HCT116 (cell line): Measurements from ENCODE around the gene STON2.

ENCODE experiments used
- EGR1 ChIP-seq: IDR thresholded peaks from 2 replicates; pipeline ENCODE4 v1.6.1; 2012; ENCODE audit warnings: low read depth
- EZH2 ChIP-seq: fragments of 200-600 bp; sonication (generic); IDR thresholded peaks from 2 replicates; pipeline ENCODE4 v1.6.1; 2017; ENCODE audit warnings: antibody characterized with exemption, mixed run types
- POLR2A ChIP-seq: IDR thresholded peaks from 2 replicates; pipeline ENCODE4 v1.7.0; 2011; ENCODE audit warnings: borderline replicate concordance; ENCODE audit not compliant: insufficient read depth, insufficient read length; ENCODE audit errors: extremely low read depth
- POLR2AphosphoS5 ChIP-seq: IDR thresholded peaks from 2 replicates; pipeline ENCODE4 v1.6.1; 2011; ENCODE audit warnings: mild to moderate bottlenecking, low read depth, low read length, moderate library complexity
- SP1 ChIP-seq: IDR thresholded peaks from 2 replicates; pipeline ENCODE4 v1.6.1; 2012; ENCODE audit warnings: low read depth
- ZFX ChIP-seq: fragments of 450-650 bp; IDR thresholded peaks from 2 replicates; pipeline ENCODE4 v1.6.1; 2017
- TF ChIP-seq, protein P1 (sequence below), 3 experiments: fragments of 200-600 bp in 1 of 3; sonication (generic) in 1 of 3; IDR thresholded peaks in 2 of 3; conservative IDR thresholded peaks in 1 of 3; 2 replicates each; pipeline ENCODE4 v1.5.1; 2012 to 2017; ENCODE audit warnings: low read depth in 2 of 3, low read length in 2 of 3, antibody characterized with exemption in 1 of 3, borderline replicate concordance in 1 of 3, control low read depth in 1 of 3, mild to moderate bottlenecking in 1 of 3, mixed read lengths in 1 of 3, mixed run types in 1 of 3, moderate library complexity in 1 of 3; ENCODE audit not compliant: insufficient read depth in 1 of 3
- TF ChIP-seq, protein P2 (sequence below): IDR thresholded peaks from 2 replicates; pipeline ENCODE4 v1.6.1; 2012
- TF ChIP-seq, protein P3 (sequence below): IDR thresholded peaks from 2 replicates; pipeline ENCODE4 v1.6.1; 2012; ENCODE audit warnings: low read depth

DNA sequence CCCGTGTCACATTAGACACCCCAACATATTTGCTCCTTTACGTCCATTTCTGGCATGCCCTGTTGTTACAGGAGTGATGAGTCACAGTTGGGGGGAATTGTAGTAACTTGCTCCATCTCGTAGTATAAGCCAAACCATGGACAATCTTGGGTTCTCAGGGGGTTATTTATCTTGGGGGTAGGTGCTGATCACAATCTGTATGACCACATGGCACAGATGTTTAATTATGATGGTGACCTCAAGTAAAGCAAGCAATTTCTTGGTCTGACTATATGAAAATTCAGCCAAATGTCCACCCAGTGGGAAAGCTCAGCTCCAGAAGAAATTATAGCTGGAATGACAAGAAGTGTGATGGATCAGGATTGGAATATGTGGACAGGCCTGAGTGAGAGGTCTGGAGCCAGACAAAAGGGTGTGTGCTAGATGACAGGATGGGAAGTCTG, 32.1 kb upstream of the STON2 start:
- TF ChIP-seq EGR1 (no peak), POLR2AphosphoS5 (no peak), POLR2A (no peak), EZH2 (no peak), SP1 (no peak), ZFX (no peak)
- TF ChIP-seq, protein P1, sequence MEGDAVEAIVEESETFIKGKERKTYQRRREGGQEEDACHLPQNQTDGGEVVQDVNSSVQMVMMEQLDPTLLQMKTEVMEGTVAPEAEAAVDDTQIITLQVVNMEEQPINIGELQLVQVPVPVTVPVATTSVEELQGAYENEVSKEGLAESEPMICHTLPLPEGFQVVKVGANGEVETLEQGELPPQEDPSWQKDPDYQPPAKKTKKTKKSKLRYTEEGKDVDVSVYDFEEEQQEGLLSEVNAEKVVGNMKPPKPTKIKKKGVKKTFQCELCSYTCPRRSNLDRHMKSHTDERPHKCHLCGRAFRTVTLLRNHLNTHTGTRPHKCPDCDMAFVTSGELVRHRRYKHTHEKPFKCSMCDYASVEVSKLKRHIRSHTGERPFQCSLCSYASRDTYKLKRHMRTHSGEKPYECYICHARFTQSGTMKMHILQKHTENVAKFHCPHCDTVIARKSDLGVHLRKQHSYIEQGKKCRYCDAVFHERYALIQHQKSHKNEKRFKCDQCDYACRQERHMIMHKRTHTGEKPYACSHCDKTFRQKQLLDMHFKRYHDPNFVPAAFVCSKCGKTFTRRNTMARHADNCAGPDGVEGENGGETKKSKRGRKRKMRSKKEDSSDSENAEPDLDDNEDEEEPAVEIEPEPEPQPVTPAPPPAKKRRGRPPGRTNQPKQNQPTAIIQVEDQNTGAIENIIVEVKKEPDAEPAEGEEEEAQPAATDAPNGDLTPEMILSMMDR (IDR thresholded peaks at IDR 0.05 in 2 of 3, conservative IDR thresholded peaks at IDR 0.05 in 1 of 3; ENCODE audit: borderline replicate concordance in 1 of 3, insufficient read depth in 1 of 3, low read depth in 2 of 3, low read length in 2 of 3), result no peak
- TF ChIP-seq, protein P2, sequence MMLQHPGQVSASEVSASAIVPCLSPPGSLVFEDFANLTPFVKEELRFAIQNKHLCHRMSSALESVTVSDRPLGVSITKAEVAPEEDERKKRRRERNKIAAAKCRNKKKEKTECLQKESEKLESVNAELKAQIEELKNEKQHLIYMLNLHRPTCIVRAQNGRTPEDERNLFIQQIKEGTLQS, result no peak
- TF ChIP-seq, protein P3, sequence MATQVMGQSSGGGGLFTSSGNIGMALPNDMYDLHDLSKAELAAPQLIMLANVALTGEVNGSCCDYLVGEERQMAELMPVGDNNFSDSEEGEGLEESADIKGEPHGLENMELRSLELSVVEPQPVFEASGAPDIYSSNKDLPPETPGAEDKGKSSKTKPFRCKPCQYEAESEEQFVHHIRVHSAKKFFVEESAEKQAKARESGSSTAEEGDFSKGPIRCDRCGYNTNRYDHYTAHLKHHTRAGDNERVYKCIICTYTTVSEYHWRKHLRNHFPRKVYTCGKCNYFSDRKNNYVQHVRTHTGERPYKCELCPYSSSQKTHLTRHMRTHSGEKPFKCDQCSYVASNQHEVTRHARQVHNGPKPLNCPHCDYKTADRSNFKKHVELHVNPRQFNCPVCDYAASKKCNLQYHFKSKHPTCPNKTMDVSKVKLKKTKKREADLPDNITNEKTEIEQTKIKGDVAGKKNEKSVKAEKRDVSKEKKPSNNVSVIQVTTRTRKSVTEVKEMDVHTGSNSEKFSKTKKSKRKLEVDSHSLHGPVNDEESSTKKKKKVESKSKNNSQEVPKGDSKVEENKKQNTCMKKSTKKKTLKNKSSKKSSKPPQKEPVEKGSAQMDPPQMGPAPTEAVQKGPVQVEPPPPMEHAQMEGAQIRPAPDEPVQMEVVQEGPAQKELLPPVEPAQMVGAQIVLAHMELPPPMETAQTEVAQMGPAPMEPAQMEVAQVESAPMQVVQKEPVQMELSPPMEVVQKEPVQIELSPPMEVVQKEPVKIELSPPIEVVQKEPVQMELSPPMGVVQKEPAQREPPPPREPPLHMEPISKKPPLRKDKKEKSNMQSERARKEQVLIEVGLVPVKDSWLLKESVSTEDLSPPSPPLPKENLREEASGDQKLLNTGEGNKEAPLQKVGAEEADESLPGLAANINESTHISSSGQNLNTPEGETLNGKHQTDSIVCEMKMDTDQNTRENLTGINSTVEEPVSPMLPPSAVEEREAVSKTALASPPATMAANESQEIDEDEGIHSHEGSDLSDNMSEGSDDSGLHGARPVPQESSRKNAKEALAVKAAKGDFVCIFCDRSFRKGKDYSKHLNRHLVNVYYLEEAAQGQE, result no peak
